AG09309 (cell line): ENCODE measurements around the gene GPC2.

Experiments used
- DNase-seq: peaks from one replicate; pipeline ENCODE4 v3.0.0-alpha.2; 2010; ENCODE audit warnings: low read depth
- H3K4me3 ChIP-seq: 2 replicates; pipeline ENCODE4 v1.5.1; 2011; ENCODE audit warnings: mild to moderate bottlenecking, low read depth, low read length, moderate library complexity; ENCODE audit not compliant: control insufficient read depth
- CTCF ChIP-seq: IDR thresholded peaks from 2 replicates; pipeline ENCODE4 v1.5.1; 2011; ENCODE audit warnings: mild to moderate bottlenecking, low read depth, low read length, inconsistent platforms; ENCODE audit not compliant: insufficient read depth, control insufficient read depth; ENCODE audit errors: missing control alignments

The GPC2 gene

DNA sequence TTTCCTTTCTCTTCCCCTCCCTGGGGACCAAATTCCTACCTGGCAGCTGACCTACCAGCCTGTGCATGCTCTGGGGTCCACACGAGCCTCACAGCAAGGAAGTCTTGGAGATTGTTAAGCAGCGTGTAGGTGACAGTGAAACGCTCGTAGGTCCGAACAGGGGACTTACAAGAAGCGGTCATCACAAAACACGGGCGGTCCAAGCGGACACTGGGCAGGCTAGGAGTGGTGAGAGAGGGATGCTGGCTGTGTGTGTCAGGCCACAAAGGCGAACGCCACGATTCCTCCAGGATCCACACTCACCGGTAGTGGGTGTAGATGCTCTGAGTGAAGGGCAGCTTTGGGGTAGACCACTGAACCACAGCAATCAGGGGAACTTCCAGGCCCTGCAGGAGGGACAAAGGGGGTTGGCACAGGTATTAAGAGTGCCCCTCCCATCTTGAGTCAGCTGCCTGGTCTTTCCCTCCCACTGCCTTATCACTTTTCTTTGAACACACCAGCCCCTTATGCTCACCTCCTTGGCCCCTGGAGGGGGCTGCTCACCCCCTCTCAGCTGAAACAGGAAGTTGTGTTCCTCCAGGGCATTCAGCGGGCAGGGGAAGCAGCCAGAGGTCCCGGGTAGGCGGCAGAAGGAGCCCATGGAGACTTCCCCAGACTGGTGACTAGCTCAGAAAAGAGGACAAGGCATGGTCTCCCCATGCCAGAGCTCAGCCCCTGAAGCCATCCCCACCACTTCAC lies 20.7 kb downstream of the GPC2 start:
- DNase-seq, result no peak
- TF ChIP-seq CTCF, result no peak
- H3K4me3 ChIP-seq, result no peak overlapping the region; the same call in none of the 2 replicates

DNA sequence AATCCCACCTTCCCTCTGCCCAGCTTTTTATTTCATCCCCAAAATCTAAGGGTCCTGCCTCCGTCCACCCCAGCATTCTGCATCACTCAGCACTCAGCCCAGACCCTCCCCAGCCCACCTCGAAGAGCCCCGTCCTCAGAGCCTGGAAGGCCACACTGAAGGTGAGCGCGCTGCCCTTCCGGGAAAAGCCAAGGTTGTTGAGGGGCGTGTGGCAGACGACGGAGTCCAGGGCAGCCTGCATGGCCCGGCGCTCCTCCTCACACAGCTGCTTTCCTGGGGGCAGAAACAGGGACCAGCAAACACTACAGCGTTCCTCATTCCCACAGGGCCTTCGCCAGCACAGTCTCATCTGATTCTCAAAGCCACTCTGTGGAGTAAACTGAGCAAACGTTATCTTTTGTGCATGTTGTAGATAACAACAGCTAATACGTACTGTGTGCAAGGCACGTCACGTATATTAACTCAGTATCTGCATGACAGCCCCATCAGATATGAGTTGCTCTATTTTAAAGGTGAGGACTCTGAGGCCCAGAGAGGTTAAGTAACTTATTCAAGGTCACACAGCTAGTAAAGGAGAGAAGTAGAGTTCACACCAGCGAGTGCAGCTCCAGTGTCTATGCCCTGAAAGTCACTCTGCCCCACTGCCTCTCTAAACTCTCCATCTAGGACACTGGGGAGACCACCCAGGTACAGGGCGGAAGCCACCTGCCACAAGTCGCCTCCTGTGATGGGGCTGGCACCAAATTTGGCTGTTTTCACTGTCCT lies 21.4 kb downstream of the GPC2 start:
- no peak for DNase-seq
- H3K4me3 ChIP-seq, result no peak overlapping the region
- TF ChIP-seq CTCF, result no peak

DNA sequence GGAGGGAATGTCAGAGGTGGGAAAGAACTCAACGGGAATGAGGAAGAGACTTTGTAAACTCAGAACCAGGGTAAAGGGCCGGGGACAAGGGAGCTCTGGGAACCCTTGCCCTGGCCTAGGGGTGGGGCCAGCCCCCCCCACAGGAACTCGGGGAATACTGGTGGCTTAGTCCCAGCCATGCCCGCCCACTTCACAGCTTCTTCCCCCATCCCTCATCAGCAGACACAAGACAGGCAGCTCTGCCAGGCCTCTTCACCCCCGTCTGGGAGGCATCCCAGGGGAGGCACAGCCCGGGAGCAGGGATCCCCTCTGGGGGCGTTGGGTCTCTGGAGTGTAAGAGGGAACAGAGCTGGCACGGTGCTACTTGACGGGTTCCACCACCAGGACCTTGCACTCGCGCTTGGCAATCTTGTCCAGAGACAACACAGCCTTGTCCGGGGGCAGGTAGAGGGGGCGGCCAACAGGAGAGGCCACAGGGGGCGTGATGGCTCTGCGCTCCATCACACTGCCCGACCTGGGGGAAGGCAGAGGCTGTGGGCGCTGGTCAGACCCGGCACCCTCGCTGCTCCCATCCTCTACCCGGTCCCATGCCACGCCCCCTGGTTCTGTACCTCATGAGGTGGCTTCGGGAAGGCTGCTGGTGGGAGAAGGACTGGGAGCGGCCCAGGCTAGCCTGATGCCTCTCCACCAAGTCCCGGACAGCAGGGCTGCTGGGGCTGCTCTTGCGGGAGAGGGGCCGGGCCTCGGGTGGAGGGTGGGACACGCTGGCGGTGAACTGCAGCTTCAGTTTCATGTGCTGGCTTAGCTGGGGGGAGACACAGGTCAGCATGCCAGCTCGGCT lies 22.3 kb downstream of the GPC2 start:
- no peak for TF ChIP-seq CTCF
- DNase-seq, result no peak
- no peak overlapping the region for H3K4me3 ChIP-seq

DNA sequence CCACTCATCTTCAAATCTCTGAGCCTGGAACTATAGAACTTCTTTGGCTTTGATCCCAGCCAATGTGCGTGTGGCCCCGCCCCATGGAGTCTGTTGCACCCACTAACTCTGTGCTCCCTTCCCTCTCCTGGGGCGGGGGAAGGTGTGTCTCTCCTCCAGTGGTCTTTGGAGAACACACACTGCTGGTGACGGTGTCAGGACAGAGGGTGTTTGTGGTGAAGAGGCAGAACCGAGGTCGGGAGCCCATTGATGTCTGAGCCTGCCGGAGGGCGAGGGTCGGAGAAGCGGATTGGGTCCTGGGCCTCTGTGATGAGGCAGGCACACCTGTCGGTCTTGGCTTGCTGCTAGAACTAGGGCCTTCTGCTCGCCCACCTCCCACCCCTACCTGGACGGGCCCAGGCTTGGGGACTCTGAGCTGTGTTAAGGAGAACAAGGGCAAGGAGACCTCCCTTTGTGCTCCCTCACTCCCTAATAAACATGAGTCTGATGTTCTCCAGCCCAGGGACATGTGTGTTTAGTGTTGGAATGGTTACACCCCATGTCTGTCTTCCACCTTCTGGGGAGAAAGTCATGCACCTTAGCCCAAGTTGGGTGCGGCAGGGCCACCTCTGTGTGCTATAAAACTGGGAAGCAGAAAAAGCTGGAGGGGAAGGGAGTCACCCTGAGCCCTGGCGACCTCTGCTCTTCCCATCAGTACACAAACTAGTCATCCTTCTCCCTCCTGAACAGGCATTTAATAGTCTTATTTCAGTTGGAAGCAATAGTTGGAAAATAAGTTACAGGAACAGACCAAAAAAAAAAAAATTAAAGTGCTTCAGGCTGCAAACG lies 23.3 kb downstream of the GPC2 start:
- DNase-seq, result no peak
- no peak for TF ChIP-seq CTCF
- H3K4me3 ChIP-seq, result no peak overlapping the region

GRCh38 chr7:100152937-100153666 lies 24.1 kb downstream of the GPC2 start:
- TF ChIP-seq CTCF, result no peak
- DNase-seq, result no peak
- H3K4me3 ChIP-seq, result no peak overlapping the region

GRCh38 chr7:100152404-100152803 lies 24.8 kb downstream of the GPC2 start:
- DNase-seq, result no peak
- H3K4me3 ChIP-seq, result no peak overlapping the region
- TF ChIP-seq CTCF, result no peak
